ENCODE measurements around the gene ARHGEF6. TPM values are rescaled to one million over a fixed set of nuclear protein-coding genes. Genes with fewer than 3 reads are reported as not detected.

The ARHGEF6 gene
- total RNA-seq, 2 experiments from 2014 or later = 50.8 to 64.5 TPM

GRCh38 chrX:136627409-136627808, 153.3 kb downstream of the ARHGEF6 start:
- TF ChIP-seq CTCF (conservative IDR thresholded peaks at IDR 0.05; ENCODE audit: low read length) (no peak), EZH2phosphoT487 (IDR thresholded peaks at IDR 0.05; ENCODE audit: borderline replicate concordance, low read depth, low read length) (no peak)
- Histone ChIP-seq H3K9me2 (ENCODE audit: insufficient read depth, low read length) (no peaks in the 10 kb centered on the region), H4K20me1 (ENCODE audit: insufficient read depth, low read length) (no peaks in the 10 kb centered on the region), H3K9me3 (ENCODE audit: low read length) (no peaks in the 10 kb centered on the region), H2AFZ (ENCODE audit: low read length) (no peak overlapping the region), H3K27ac (ENCODE audit: low read depth, low read length, poor library complexity, severe bottlenecking) (no peak overlapping the region), H3K4me1 (ENCODE audit: insufficient read depth, low read length, poor library complexity, severe bottlenecking) (no peaks in the 10 kb centered on the region), H3K4me3 (ENCODE audit: low read depth, low read length, poor library complexity, severe bottlenecking) (no peak overlapping the region), H3K79me2 (ENCODE audit: insufficient read depth, low read depth, low read length) (no peaks in the 10 kb centered on the region), H3K36me3 (ENCODE audit: insufficient read depth, low read length) (no peaks in the 10 kb centered on the region), H3K4me2 (ENCODE audit: low read length) (no peak overlapping the region)
- intact Hi-C loops (cut with micrococcal nuclease; ENCODE audit: unreplicated experiment) = no loop called here
- CTCF ChIA-PET (ENCODE audit: unreplicated experiment) = no interaction called here
- no TSS peak for BruUV-seq (replicated peaks)
- POLR2A ChIA-PET = interaction anchor here (0.5 to 0.6 kb wide), 2 partner anchors 13 to 185 kb away, joined by 5 to 8 read pairs; no protein-coding TSS in a partner anchor
- DNase-seq (ENCODE audit: low spot score) = no peak

GRCh38 chrX:136626891-136627290, 153.8 kb downstream of the ARHGEF6 start:
- ChIA-PET POLR2A (interaction anchor here (1.4 kb wide), 1 partner anchor 9 kb away, joined by 3 read pairs; no protein-coding TSS in a partner anchor), CTCF (ENCODE audit: unreplicated experiment) (no interaction called here)
- H2AFZ ChIP-seq (ENCODE audit: low read length) = no peak overlapping the region
- H3K4me1 ChIP-seq (ENCODE audit: insufficient read depth, low read length, poor library complexity, severe bottlenecking) = no peaks in the 10 kb centered on the region
- H3K36me3 ChIP-seq (ENCODE audit: insufficient read depth, low read length) = no peaks in the 10 kb centered on the region
- no peaks in the 10 kb centered on the region for H4K20me1 ChIP-seq (ENCODE audit: insufficient read depth, low read length)
- no peak overlapping the region for H3K4me2 ChIP-seq (ENCODE audit: low read length)
- no TSS peak for BruUV-seq (replicated peaks)
- TF ChIP-seq EZH2phosphoT487 (IDR thresholded peaks at IDR 0.05; ENCODE audit: borderline replicate concordance, low read depth, low read length) (no peak), CTCF (conservative IDR thresholded peaks at IDR 0.05; ENCODE audit: low read length) (no peak)
- no peak overlapping the region for H3K4me3 ChIP-seq (ENCODE audit: low read depth, low read length, poor library complexity, severe bottlenecking)
- DNase-seq (ENCODE audit: low spot score) = no peak
- intact Hi-C loops (cut with micrococcal nuclease; ENCODE audit: unreplicated experiment) = no loop called here
- H3K9me3 ChIP-seq (ENCODE audit: low read length) = no peaks in the 10 kb centered on the region
- H3K9me2 ChIP-seq (ENCODE audit: insufficient read depth, low read length) = no peaks in the 10 kb centered on the region
- H3K79me2 ChIP-seq (ENCODE audit: insufficient read depth, low read depth, low read length) = no peaks in the 10 kb centered on the region
- H3K27ac ChIP-seq (ENCODE audit: low read depth, low read length, poor library complexity, severe bottlenecking) = no peak overlapping the region

- CTCF ChIA-PET (ENCODE audit: unreplicated experiment) = no interaction called here
- H3K9me3 ChIP-seq (ENCODE audit: low read length) = no peaks in the 10 kb centered on the region
- no peaks in the 10 kb centered on the region for H3K4me1 ChIP-seq (ENCODE audit: insufficient read depth, low read length, poor library complexity, severe bottlenecking)
- intact Hi-C loops (cut with micrococcal nuclease; ENCODE audit: unreplicated experiment) = no loop called here
- no TSS peak for BruUV-seq (replicated peaks)
- POLR2A ChIA-PET = interaction anchor here (1.4 kb wide), 1 partner anchor 9 kb away, joined by 3 read pairs; no protein-coding TSS in a partner anchor
- no peaks in the 10 kb centered on the region for H3K79me2 ChIP-seq (ENCODE audit: insufficient read depth, low read depth, low read length)
- no peaks in the 10 kb centered on the region for H3K36me3 ChIP-seq (ENCODE audit: insufficient read depth, low read length)
- no peak overlapping the region for H3K4me2 ChIP-seq (ENCODE audit: low read length)
- no peaks in the 10 kb centered on the region for H4K20me1 ChIP-seq (ENCODE audit: insufficient read depth, low read length)
- no peak overlapping the region for H2AFZ ChIP-seq (ENCODE audit: low read length)
- H3K9me2 ChIP-seq (ENCODE audit: insufficient read depth, low read length) = no peaks in the 10 kb centered on the region
- DNase-seq (ENCODE audit: low spot score) = no peak
- H3K27ac ChIP-seq (ENCODE audit: low read depth, low read length, poor library complexity, severe bottlenecking) = no peak overlapping the region
- no peak overlapping the region for H3K4me3 ChIP-seq (ENCODE audit: low read depth, low read length, poor library complexity, severe bottlenecking)
- no peak for TF ChIP-seq EZH2phosphoT487 (IDR thresholded peaks at IDR 0.05; ENCODE audit: borderline replicate concordance, low read depth, low read length)
- TF ChIP-seq CTCF (conservative IDR thresholded peaks at IDR 0.05; ENCODE audit: low read length) = no peak
Observed at GRCh38 chrX:136626237-136626636, 154.5 kb downstream of the ARHGEF6 start.
